GM18498 (cell line): ENCODE results near the gene KCNJ4.
"Not testable (repeated sequence)": the region's sequence is repeated elsewhere in the genome, so short reads cannot be mapped to it uniquely, and the experiment has no call there.

Experiments
- ATAC-seq: cut with Tn5 transposase; IDR thresholded peaks from one replicate; pipeline ENCODE4 v1.9.1; 2021; ENCODE audit warnings: mild to moderate bottlenecking, moderate library complexity; ENCODE audit not compliant: unreplicated experiment

The KCNJ4 gene

DNA sequence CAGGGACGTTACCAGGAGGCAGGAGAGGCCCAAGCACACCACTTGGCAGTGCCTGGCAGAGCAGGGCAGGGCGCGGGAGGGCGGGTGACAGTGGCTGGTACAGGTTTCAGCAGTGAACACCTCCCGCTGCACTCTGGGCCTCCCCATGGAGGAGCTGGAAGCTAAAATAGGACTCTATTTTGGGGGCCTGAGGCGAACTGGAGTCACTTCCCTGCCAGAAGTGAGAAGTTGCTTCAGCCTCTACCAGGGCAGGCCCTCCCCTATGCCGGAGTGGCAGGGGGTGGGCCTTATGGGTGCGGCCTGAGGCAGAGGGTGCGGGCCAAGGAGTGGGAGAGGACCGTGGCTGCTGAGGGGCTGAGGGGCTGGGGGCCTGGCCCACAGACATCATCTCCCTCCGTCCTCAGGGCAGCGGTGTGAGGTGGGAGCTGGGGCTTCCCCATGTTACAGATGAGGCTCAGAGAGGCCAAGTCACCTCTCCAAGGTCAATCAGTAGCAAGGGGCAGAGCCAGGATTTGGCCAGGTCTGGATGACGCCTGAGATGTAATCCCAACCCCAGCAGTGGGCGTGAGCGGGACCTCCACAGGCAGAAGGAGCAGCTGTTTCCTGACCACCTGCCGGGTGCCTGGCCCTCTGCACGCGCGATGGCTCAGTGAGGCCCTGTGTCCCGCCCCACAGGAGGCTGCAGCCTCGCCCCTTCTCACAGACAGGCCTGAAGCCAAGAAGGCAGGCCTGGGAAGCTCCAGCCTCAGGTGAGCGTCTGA, 39.3 kb downstream of the KCNJ4 start:
- no peak for ATAC-seq

DNA sequence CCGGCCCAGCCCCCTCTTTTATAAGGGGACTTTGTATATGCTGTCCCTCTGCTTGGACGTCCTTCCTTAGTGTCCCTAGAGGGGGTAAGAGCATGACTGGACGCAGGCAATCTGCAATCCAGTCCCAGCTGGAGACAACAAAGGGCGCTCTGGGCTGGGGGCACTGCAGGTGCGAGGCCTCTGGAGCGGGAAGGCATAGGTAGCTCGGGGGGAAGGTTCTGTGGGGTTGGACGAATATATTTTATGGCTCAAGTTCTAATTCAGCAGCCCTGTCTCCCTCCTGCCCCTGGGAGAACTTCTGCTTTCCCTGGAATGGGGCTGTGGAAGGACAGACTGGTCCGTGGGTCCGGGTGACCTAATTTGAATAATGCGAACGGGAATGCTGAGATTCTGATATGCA, 40.0 kb downstream of the KCNJ4 start:
- ATAC-seq = no peak

DNA sequence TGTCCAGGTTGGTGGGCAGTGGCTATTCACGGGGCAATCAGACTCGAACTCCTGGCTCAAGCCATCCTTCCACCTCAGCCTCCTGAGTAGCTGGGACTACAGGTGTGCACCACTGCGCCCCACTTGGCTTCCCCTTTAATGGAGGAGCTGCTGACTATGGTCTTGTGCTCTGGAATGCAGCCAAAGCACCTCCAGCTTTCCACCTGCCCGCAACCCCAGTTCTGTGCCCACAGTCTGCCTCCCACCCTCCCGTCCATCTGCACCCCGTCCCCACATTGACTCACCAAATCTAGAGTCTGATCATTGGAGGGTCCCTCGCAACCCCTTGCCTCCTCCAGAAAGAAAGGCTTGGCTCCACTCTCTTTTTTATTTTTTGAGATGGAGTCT, 41.0 kb downstream of the KCNJ4 start:
- no peak for ATAC-seq

DNA sequence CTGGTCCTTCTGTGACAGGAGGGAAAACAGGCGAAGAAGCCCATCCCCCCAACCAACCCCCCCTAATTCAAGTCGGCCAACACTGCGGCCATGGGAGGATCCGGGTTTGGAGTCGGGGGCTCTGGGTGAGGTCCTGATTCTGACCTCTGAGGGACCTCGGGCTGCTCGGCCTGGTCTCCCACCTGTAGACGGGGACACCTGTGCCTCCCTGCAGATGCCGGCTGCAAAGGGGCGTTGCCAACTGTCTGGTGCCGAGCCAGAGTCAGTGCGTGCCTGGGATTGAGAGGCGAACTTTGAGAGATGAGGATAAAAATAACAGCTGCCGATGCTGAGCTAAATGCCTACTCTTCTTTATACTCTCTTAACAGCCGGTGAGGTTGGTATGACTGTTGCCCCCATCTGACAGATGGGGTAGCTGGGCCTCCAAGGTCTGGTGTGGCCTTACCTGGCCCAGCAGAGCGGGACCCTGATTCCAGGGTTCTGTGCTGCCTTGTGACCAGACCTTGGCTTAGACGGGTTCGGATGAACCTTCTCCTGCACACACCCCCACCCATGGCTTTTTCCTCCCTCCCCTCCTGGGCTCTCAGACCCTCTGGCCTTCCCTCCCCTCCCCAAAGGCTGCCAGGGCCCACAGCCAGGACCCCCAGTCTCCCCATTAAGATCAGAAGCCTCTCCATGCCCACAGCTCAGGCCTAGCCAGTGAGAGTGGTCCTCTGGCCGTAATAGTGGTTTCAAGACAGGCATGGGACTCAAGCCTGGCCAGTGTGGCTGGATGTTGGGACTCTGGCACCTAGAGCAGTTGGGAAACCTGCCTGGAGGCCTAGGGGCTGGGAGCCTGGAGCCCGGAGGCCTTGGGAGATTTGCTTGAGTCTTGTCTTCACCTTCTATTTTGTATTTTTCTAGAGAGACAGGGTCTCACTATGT, 41.7 kb downstream of the KCNJ4 start:
- ATAC-seq = no peak

DNA sequence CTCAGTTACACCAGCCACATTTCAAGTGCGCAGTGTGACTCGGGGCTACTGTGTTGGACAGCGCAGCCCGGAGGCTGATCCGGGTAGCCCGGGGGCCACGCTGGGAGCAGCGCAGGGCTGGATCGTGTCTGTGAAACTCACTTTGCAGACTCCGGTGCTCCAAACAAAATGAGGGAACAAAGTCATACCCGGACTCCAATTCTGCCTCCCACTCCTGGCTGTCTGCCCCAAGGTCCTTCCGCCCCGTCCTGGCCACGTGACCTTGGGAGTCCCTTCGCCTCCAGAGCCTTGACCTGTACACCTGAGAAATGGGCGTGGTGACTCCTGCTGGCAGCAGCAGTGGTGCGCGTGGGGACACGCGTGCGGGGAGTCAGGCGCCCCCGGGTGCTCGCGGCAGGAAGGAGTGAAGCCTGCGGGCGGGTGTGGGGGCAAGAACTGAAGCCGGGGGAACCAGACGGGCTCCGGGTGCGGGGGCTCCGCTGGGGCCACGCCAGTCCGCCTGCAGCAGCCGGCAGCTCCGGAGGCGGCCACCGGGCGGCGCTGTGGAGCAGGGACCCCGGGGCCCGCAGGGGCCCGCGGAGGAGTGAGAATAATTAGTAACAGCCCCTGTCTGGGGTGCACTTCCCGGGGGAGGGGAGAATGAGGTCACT, 42.4 kb downstream of the KCNJ4 start:
- ATAC-seq = no peak

DNA sequence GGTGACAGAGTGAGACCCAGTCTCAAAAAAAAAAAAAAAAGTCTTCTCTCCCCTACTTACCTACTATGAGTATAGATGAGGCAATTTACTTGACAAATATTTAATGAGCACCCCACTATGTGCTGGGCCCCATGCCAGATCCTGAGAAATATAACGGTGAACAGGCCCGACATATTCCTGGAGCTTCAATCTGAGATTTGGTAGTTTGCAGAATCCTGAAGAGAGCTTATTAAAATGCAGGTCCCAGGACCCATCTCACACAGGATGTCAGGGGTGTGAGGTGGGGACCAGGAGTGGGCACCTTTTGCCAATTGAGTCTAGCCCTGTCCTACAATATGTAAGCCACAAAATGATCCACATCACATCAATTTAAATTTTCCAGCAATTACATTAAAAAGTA, 44.0 kb downstream of the KCNJ4 start:
- ATAC-seq = no peak

DNA sequence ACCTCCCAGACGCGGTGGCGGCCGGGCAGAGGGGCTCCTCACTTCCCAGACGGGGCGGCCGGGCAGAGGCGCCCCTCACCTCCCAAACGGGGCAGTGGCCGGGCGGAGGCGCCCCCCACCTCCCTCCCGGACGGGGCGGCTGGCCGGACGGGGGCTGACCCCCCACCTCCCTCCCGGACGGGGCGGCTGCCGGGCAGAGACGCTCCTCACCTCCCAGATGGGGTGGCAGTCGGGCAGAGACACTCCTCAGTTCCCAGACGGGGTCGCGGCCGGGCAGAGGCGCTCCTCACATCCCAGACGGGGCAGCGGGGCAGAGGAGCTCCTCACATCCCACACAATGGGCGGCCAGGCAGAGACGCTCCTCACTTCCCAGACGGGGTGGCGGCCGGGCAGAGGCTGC, 45.1 kb downstream of the KCNJ4 start:
- ATAC-seq = not testable (repeated sequence)

DNA sequence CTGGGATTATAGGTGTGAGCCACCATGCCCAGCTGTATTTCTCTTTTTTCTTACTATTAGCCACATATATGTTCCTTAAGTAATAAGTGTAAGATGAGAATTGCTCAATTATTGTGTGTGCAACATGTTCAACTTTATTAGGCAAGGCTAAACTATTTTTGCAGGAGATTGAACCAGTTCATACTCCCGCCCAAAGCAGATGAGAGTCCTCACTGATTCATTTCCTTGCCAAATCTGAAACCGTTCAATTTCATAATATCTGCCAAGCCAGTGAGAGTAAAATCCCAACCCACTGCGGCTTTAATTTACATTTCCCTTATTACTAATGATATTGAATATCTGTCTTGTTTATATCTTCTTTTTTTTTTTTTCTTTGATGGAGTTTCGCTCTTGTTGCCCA, 48.4 kb downstream of the KCNJ4 start:
- ATAC-seq = no peak

DNA sequence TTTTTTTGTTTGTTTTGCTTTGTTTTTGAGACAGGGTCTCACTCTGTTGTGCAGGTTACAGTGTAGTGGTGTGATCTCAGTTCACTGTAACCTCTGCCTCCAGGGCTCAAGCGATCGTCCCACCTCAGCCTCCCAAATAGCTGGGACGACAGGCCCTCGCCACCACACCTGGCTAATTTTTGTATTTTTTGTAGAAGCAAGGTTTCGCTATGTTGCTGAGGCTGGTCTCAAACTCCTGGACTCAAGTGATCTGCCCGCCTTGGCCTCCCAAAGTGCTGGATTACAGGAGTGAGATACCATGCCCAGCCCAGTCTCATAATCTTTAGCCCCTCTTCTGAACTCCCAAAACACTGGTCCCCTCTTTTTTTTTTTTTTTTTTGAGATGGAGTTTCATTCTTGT, 50.6 kb downstream of the KCNJ4 start:
- no peak for ATAC-seq

DNA sequence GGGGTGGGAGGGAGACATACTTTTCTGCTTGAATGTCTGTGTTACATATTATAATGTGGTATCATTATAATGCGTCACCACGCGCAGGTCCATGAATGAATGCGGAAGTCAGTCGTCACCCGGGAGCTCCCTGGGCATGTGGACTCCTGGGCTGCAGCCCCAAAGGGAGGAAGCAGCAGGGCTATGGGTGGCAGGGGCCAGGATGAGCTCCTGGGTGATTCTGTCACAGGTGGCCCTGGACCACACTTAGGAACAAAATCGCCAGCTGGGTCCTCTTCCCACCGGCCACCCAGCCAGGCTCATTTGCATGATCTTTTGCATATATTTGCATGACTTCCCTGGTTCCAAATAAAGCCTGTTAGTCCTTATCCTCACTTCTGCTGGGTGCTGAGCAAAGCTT, 51.2 kb downstream of the KCNJ4 start:
- no peak for ATAC-seq

DNA sequence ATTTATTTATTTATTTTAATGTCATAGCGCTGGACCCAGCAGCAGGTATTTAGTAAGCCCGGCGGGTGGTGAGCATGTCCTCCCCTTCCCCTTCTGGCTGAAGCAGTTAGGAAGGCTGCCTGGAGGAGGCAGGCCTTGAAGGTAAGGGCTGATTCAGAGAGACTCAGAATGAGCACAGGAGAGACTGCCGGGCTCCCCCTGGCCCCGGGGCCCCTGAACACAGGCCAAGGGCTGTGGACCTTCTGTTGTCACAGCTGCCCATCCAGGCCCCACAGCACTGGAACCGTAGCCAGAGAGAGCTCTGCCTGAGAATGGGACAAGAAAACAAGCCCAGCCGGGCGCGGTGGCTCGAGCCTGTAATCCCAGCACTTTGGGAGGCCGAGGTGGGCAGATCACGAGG, 52.8 kb downstream of the KCNJ4 start:
- ATAC-seq = no peak

DNA sequence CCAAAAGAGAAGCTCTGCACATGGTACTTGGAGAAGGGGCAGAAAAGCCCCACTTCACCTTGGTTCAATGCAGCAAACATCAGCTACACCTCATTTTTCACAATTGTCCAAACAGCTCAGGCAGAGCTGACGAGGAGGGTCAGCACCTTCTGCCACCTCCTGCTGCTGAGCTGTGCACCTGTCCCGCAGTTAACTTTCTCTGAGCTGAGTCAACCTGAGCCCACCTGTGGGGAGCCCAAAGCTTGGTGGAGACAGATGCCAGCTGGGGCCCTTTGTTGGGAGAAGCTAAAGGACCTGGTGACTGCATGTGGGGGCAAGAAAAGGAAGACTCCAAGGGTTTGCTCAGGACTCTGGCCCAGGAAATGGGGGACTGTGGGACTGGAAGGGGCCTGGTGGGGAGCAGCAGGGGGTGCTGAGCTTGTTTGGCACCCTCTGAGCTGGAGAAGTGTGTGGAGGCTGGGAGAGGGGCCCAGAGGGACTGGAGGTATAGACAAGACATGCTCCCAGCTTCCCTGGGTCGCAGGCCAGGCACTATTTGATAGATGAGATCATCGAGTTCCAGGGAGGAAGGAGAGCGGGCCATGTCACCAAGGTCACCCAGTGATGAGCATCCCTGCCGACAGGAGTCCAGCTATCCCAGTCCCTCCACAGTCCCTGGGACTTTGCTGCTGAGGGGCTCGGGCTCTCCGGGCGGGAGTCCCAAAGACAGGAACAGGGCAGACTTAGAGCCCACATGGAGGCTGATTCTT, 53.5 kb downstream of the KCNJ4 start:
- no peak for ATAC-seq

DNA sequence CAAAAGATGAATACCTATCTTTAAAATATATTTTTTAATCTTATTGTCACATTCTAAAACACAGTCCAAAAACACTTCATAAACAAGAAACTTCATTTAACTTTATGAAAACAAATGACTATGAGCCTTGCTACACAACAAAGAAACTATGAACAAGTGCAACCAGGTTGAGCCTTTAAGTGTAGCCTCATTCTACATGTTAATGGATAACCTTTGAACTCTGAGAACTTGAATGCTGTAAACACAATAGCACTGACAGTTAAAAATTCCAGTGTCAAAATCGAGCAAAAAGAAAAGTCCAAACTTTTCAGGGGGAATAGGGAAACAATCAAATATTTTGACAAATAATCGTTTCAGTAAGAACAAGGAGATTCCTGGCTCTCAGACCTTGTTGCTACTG, 54.7 kb downstream of the KCNJ4 start:
- ATAC-seq = not testable (repeated sequence)

DNA sequence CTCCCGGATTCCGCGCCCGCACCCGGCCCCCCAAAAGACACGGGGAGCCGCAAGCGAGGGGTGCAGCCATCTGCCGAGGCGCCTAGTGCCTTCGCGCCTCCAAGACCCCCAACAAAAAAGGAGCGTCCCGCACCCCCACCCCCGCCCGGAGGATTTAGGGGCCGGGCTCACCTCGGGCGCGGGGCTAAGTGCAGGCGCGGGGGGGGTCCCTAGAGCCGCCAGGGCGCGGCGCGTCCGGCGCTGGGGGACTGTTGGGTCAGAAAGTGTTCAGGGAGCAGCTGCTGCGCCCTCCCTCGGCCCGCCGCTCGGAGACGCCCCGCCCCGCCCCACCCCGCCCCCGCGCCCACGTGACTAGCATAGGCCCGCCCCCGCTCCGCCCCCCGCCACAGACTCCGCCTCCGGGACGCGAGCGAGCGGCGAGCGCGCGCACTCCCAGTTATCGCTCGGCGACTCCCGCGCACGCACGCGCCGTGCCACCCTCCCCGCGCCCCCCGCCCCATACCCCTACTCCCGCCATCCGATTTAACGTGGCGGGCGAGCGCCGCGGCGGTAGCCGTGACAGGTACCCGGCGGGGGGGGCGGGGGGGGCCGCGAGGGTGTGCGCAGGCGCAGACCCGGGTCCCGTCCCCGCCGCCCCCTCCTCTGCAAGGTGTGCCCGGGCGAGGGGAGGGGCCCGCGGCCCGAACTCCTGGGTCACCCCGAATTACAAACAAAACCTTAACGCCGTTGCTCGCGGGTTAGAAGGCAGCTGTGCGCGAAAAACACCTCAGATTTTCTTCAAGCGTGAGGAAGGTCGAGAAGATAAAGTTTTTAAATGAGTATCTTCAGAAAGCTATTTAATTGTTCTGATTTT, 56.2 kb downstream of the KCNJ4 start:
- ATAC-seq = peak; percentile 44

DNA sequence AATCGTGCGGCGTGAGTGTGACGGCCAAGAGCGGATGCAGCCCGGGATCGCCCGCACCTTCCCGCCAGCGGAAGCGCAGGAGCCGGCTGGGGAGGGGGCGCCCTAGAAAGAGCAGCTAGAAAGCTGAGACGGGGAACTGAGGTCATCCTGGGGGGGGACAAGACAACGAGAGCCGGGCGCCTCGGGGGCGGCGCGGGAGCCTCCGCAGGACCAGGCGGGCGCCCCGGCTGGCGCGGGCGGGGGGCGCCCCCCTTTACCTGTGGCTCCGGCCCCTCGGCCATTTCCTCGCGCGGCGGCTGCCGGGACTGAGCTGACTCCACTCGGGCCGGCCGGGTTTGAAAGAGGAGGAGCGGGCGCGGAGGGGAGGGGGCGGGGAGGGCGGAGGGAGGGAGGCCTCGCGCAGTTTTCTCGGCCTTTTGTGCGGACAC, 56.8 kb downstream of the KCNJ4 start:
- ATAC-seq = peak; percentile 28

DNA sequence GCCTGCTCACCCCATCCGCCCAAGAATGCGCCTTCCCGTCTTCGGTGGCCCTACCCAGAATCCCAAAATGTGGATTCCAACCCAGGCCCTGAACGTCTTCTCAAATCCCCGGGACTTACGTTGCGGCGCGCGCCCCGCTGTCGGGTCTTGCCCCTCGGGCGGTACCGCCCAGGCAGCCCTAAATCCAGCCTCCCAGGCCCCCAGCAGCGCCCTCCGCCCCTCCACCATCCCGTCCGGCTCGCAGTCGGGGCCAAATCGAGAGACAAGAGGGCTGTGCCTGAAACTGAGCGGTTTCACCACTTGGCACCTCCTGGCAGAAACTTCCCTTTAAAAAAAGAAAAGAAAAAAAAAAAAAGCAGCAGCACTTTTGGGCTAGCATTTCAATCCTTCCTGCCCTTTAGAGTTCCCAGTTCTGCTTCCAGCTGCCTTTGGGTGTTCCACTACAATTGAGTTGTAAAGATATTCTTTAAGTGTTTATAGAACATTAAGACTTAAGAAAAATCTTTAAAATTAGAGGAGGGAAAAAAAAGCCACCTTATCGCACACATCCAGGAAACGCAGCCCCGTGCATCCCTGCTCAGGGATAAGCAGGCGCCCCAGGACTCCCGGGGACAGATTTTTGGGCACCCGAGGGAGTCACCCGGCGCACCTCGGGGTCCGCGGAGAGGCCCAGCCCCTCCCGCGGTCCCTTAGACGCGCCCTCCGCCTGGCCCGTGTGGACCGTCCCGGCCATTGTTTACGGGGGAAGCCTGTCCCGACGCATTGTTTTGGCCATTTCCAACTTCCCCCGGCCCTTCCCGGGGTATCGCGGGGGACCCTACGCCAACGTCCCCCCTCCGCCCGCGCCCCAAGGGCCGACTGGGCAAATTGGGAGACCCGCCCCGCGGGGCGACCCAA, 57.6 kb downstream of the KCNJ4 start:
- ATAC-seq = peak; percentile 38

DNA sequence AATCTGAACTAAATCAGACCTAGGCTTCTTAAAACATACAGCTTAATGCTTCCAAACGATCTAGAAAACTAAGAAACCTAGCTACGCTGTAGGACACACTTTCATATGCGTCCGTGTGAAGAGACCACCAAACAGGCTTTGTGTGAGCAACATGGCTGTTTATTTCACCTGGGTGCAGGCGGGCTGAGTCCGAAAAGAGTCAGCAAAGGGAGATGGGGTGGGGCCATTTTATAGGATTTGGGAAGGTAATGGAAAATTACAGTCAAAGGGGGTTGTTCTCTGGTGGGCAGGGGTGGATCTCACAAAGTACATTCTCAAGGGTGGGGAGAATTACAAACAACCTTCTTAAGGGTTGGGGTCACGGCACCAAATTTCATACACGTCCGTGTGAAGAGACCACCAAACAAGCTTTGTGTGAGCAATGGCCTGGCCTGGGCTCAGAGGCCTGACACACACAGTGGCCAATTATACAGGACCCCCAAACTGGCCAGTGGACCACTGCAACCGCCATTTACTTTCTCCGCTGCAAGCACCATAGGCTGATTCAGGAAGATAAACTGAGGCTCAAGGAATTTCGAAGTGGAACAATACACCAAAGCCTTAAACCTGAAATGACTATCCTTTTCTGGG, 58.4 kb downstream of the KCNJ4 start:
- ATAC-seq = not testable (repeated sequence)

DNA sequence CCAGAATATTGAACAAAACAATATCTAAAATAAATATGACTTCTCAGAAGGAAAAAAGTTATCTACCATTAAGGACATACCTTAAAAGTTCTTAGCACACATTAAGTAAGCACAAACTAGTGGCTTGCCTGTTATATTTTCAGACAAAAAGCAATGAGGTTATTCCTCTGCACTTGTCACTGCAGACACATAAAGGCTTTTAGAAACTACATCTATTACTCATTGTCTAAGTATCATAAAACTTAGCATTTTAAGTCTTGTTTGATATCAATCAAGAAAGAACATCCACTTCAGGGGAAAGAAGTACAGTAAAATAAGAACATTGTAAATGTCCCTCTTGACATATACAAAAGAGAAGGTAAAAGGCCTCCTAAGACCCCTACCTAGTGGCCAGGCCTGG, 59.1 kb downstream of the KCNJ4 start:
- not testable (repeated sequence) for ATAC-seq
